Stromal cell of bone marrow (primary cell): ENCODE data around the gene SCN4A.
"Not testable (repeated sequence)": the region's sequence is repeated elsewhere in the genome, so short reads cannot be mapped to it uniquely, and the experiment has no call there.

Source experiments
- DNase-seq: peaks from one replicate; pipeline ENCODE4 v3.0.0-alpha.2; 2012; ENCODE audit warnings: low read depth

SCN4A gene

GRCh38 chr17:63972796-63973195 lies at the start of gene SCN4A:
TSS of gene SCN4A (minus strand) at chr17:63972918. CDS start at chr17:63972841, 77 bp downstream.
- no peak for DNase-seq

- no peak for DNase-seq
Observed at GRCh38 chr17:64020056-64020766, 47.5 kb upstream of the SCN4A start, which contains the start of gene ICAM2. TSS of gene ICAM2 (minus strand) at chr17:64020633. CDS start at chr17:64006691, 13,942 bp downstream.

- DNase-seq, result not testable (repeated sequence)
Observed at GRCh38 chr17:64019551-64019961, 46.8 kb upstream of the SCN4A start.

DNA sequence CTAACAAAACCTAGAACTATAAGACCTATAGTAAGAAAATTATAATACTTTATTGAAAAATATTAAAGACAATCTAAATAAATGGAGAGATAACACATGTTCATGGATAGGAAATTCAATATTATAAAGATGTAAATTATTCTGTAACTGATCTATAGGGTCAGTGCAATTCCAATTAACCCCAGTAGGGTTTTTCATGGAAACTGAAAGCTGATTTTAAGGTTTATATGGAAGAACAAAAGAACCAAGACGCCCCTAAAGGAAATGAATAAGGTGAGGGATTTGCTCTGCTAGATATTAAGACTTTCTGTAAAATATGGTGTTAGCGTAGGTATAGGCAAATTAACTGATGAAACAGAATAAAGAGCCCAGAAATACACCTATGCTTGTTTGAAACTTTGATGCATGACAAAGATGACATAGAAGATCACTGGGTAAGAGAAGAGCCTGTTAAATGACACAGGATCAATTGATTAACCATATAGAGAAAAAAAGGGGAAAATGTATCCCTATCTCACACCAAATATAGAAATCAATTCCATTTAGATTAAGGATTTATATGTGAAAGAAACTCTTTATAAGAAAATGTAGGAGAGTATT lies 44.8 kb upstream of the SCN4A start:
- no peak for DNase-seq

DNA sequence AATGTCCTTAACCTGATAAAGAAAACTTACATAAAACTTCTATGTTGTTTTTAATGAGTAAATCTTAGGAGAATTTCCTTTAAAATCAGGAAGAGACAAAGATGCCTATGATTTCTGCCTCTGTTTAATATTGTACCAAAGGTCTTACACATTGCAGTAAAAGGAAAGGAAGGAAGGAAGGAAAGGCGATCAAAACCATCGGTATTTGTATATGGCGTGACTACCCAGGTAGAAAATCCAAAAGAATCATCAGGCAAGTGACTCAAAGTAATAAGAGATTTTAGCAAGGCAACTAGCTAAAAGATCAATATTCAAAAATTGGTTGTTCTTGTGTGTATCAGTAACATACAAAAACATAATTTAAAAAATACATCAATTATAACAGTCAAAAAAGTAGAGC lies 44.3 kb upstream of the SCN4A start:
- no peak for DNase-seq

- no peak for DNase-seq
Observed at GRCh38 chr17:64016231-64016784, 43.6 kb upstream of the SCN4A start.

DNA sequence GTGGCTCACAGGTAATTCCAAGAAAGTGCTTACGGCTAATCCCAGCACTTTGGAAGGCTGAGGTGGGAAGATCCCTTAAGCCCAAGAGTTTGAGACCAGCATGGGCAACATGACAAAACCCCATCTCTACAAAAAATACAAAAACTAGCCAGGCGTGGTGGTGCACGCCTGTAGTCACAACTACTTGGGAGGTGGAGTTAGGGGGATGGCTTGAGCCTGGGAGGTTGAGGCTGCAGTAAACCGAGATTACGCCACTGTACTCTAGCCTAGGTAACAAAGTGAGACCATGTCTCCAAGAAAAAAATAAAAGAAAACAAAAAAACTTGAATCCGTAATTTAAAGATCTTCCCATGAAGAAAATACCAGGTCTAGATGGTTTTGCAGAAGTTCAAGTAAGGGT lies 42.7 kb upstream of the SCN4A start:
- no peak for DNase-seq

- no peak for DNase-seq
Observed at GRCh38 chr17:64009571-64010402, 37.1 kb upstream of the SCN4A start.

DNA sequence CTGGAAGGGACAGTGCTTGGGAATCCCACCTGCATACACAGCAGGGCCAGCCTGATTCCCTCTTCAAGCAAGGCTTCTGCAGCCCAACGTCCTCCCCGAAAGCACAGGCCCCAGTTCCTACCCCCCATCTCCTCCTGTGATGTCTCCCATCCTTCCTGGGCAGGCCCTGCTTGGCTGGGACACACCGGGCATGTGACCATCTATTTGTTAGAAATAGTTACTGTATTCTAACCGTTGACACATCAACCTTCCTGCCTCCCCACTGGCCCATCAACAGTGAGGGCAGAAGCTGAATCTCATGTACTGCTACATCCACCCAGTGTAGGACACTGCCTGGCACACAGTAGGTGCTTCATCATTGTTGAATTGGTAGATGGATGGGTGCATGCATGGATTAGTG lies 36.1 kb upstream of the SCN4A start:
- no peak for DNase-seq

GRCh38 chr17:64008346-64008745 lies 35.6 kb upstream of the SCN4A start:
- DNase-seq, result no peak

DNA sequence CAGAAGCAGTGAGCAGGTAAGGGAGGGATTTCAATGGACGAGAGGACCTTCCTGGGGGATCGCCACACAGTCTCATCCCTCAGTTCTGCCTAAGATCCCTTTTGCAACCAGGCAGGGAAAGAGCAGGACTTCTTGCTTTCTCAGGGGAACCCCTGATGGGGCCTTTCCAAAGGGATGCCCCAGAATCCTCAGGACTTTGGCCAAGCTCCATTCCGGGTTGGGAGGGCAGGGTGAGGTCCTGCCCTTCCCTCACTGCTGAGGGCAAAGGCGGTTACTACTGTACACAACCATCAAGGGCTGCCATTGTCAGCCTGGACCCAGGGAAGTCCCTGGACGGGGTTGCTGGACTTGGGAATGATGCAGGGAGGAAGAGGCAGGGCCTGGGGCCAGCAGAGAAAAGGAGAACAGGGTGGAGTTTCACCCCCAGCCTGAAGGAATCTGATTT lies 35.1 kb upstream of the SCN4A start:
- DNase-seq, result no peak

DNA sequence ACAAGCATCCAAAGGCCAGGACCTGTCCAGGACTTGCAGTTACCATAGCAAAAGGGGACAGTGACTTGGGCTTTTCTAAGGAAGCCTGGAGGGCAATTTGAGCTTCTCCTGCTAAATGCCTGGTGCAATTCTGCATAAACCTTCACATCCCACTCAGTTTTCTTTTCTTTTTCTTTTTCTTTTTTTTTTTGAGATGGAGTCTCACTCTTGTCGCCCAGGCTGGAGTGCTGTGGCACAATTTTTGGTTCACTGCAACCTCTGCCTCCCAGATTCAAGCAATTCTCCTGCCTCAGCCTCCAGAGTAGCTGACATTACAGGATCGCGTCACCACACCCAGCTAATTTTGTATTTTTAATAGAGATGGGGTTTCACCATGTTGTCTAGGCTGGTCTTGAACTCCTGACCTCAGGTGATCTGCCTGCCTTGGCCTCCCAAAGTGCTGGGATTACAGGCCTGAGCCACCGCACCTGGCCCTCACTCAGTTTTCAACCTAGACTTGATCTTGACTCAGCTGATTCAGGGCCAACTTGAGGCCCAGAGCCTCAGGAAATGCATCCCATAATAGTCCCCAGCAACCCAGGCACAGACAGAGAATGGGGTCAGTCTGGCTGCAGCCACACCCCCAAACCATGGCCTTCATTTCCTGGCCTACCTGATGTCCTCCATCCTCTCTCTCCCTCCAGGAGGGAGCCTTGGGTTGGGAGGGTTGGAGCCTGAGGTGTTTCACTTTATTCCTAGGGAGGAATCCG lies 34.5 kb upstream of the SCN4A start:
- not testable (repeated sequence) for DNase-seq

DNA sequence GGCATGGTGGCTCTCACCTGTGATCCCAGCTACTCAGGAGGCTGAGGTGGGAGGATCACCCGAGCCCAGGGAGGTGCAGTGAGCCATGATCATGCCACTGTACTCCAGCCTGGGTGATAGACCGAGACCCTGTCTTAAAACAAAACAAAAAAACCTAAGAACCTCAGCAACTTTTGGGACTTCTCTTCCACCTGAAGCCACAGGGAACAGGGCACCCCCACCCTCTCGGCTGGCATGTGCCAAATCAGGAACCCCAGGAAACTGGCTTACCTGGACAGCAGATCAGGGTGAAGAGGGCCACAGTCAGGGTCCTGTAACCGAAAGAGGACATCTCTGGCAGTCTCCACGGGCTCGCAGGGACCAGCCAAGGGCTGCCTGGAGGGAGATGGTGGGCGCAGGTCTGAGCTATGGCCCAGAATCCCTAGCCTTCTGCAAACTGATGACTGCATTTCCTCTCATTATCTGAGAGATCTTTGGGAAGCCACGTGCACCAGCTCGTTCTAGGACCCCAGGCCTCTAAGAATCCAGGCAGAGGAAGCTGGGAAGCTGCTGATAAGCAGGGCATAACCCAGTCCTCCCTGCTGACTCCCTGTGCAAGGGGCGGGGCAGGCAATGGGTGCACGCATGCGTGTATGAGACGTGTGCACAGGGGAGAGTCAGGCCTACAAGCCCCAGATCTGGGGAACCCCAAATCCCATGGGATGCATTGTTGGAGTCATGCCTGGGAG lies 33.8 kb upstream of the SCN4A start:
- DNase-seq, result peak; percentile 33

DNA sequence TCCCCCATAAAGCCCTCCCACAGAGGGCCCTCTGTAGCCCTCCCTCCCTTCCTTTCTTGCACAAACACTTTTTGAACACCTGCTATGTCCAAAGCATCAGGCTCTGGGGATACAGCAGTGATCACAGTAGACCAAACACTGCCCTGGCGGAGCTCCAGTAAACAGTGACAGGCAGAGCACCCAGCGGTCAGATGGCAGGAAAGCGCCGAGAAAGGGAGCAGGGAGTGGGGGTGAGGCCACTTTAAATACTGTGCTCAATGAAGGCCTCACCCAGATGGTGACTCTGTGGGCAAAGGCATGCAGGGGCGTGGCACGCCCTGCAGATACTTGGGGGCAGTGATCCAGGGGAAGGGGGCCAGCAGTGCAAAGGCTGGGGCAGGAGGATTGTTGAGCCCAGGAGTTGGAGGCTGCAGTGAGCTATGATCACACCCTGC lies 33.0 kb upstream of the SCN4A start:
- DNase-seq, result no peak

- no peak for DNase-seq
Observed at GRCh38 chr17:64004903-64005733, 32.4 kb upstream of the SCN4A start.

DNA sequence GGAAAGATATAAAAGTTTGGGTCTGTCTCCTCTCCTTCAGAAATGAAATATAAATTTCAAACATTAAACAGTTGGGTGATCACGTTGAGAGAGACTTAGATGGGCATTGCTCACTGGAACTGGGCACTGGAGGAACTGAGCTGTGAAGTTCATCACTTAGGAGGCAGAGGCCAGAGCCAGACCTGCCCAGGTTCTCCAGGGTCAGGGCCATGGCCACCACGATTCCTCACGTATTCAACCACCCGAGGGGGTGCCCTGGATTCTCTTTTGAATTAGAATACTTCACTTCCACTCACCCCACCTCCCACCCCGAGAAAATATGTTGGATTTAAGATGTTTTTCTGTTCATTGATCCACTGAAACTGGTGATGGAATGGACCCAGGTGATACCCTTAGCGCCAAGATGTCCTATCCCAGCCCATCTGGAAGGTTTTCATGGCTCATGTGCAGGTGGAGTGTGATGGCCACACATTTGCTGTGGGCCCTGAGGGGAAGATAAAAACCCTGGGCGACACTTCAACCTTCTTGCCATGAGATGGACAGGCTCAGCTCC lies 31.6 kb upstream of the SCN4A start:
- no peak for DNase-seq

DNA sequence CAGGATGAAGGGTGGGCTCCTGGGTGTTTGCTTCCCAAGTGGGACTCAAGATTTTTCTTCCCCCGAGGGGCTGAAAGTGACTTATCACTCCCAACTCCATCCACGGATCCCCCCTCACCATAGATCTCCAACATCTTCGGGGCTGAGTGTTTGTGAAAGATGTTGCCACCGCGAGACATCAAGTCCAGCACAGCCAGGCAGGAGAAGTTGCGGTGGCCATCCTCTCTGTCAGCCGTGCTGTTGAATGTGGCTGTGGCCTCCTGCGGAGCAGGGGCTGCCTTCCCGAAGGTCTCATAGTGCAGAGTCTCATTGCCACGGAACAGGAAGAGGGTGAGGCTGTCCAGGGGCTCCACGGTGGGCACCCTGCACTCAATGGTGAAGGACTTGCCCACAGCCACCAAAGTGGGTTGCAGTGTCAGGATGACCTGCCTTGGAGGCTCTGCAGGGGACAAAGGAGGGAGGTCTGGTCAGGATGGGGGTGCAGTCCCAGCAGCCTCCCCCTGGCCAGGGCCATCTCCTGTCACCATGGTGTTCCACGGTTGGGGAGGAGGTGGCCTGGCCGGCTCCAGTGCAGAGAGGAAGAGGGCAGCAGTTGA lies 30.9 kb upstream of the SCN4A start:
- no peak for DNase-seq

DNA sequence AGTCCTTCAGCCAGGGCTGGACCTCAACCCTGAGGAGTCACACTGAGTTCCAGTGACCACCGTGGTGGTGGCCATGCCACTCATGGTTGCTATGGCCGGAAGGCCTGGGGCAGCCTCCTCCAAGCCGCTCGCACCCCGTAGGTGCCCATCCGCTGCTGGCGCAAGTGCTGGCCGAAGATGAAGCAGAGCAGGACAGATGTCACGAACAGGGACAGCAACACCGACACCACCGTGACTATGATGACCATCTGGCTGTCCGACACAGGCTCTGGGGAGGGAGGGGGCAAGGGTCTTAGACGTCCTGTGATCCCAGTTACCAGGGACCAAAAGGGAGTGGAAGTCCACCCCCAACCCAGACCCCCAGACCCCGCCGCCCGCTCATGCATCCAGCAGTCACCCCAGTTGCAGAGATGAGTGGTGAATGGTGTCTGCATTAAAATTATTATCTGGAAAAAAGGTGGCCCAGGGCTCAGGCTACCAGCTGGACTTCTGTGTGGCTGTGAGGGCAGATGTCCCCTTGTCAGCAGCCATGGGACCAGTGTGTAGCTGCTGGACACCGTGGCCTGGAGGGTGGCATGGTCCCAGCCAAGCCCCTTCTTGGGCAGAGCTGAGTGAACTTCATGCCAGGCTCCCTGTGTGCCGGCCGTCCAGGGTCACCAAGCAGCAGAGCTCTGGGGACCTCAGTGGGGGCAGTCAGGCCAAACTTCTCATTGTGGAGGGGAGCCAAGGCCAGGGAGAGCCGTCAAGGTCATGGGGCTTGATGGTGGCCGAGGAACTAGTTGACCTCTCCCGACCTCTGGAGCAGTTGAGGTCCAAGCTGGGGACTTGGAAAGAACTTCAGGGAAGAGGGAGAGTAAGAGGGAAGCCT lies 30.2 kb upstream of the SCN4A start:
- DNase-seq, result no peak
